Stimulated activated CD8-positive, alpha-beta memory T cell treated with anti-CD3 and anti-CD28 coated beads, Interleukin-7, amount 100 ng/mL, for 24 hours (primary cell): ENCODE results near the gene BAIAP2L1.

Experiments used
- DNase-seq: peaks from one replicate; pipeline ENCODE4 v3.0.0-alpha.2; 2020; ENCODE audit warnings: low read depth

The BAIAP2L1 gene

GRCh38 chr7:98267303-98267702 lies 133.6 kb downstream of the BAIAP2L1 start:
- DNase-seq = no peak

GRCh38 chr7:98266840-98267239 lies 134.1 kb downstream of the BAIAP2L1 start:
- DNase-seq = no peak

GRCh38 chr7:98265841-98266271 lies 135.0 kb downstream of the BAIAP2L1 start:
- no peak for DNase-seq

- DNase-seq = no peak
Measured at GRCh38 chr7:98257701-98258100, 143.2 kb downstream of the BAIAP2L1 start.

GRCh38 chr7:98256431-98256830 lies 144.5 kb downstream of the BAIAP2L1 start:
- DNase-seq = no peak

GRCh38 chr7:98254951-98255610 lies 145.8 kb downstream of the BAIAP2L1 start:
- DNase-seq = no peak

- no peak for DNase-seq
Measured at GRCh38 chr7:98254516-98254915, 146.4 kb downstream of the BAIAP2L1 start.

- no peak for DNase-seq
Measured at GRCh38 chr7:98252425-98253054, 148.3 kb downstream of the BAIAP2L1 start.

GRCh38 chr7:98251601-98252424 lies 149.1 kb downstream of the BAIAP2L1 start, which contains the start of gene TECPR1:
TECPR1 (minus strand) TSS chr7:98252232; CDS start chr7:98246146, 6,086 bp downstream.
- DNase-seq = peak; percentile 75

- DNase-seq = no peak
Measured at GRCh38 chr7:98251231-98251600, 149.7 kb downstream of the BAIAP2L1 start.

- DNase-seq = no peak
Measured at GRCh38 chr7:98250789-98251188, 150.1 kb downstream of the BAIAP2L1 start.

- DNase-seq = no peak
Measured at GRCh38 chr7:98249106-98249505, 151.8 kb downstream of the BAIAP2L1 start.

GRCh38 chr7:98248156-98248555 lies 152.7 kb downstream of the BAIAP2L1 start:
- no peak for DNase-seq

- DNase-seq = no peak
Measured at GRCh38 chr7:98244871-98245270, 156.0 kb downstream of the BAIAP2L1 start.

- no peak for DNase-seq
Measured at GRCh38 chr7:98242934-98243333, 158.0 kb downstream of the BAIAP2L1 start.

- no peak for DNase-seq
Measured at GRCh38 chr7:98242342-98242741, 158.5 kb downstream of the BAIAP2L1 start.

- no peak for DNase-seq
Measured at GRCh38 chr7:98241674-98242241, 159.1 kb downstream of the BAIAP2L1 start.
